H1 (cell line): ENCODE data around the gene DAPK1. TPM values are rescaled to one million over a fixed set of nuclear protein-coding genes. Genes with fewer than 3 reads are reported as not detected.

ENCODE experiments used
- SAP30 ChIP-seq: fragments of 300-600 bp; sonication (generic); IDR thresholded peaks from 2 replicates; pipeline ENCODE4 v1.7.1; 2012; ENCODE audit warnings: low read length, moderate library complexity, mild to moderate bottlenecking, inconsistent platforms; ENCODE audit not compliant: insufficient read depth, insufficient replicate concordance
- TAF7 ChIP-seq: optimal IDR thresholded peaks from 2 replicates; pipeline ENCODE3; 2011; ENCODE audit warnings: low read depth, mild to moderate bottlenecking, inconsistent platforms, low read length, moderate library complexity, borderline replicate concordance
- polyA plus RNA-seq, 7 experiments: library from polyadenylated mRNA; depleted of rRNA in 3 of 7; stranded (reverse) in 5 of 7; unstranded in 2 of 7; fragments of >200 nt in 5 of 7; fragments of 200-250 nt in 2 of 7; gene quantifications; 1 replicate in 5 of 7; 2 replicates in 1 of 7; 4 replicates in 1 of 7; pipeline versions ENCODE4 v1.2.1 to v1.2.3, GENCODE V29; 2011 to 2013; ENCODE audit warnings: missing spikeins in 2 of 7, mixed read lengths in 2 of 7
- total RNA-seq: library from RNA; stranded (reverse); fragmentation: NEBNext Ultra II Directional; extraction: Animal tissue kit (Norgen Biotek cat#: 25700); gene quantifications from 2 replicates; pipeline ENCODE4 v1.2.1, GENCODE V29; 2021

Gene DAPK1
- total and polyA plus RNA-seq, 2 of the 8 experiments (the other 6 are each of a cell fraction or from before 2014, with no cell fraction given): 62.4 to 131 TPM

DNA sequence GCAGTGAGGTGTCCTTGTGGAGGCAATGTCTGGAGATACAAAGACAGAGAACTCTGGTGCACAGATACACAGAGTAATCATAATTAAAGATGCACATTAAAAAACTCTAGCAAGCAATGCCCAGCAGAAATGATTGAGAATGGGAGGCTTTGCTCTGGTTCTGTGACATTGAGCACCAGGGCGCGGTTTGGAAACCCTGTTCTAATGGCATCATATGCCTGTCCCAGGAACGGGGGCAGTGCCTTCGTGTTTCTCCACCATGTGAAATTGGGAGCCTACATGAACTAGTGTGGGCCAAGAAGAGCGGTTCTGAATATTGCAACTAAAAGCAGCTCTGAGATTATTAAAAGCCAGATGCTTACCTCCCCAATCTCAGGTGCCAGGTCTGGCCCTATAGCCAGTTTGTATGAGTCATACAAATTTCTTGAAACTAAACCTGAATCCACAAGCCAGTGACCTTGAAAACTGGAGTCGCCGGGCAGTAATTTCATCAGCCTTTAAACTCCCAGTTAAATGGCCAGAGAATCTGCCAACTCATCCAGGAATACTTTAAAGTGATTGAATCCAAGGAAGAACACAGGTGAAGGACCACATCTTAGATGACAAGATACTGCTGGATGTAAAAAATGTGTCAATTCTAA is 206.1 kb downstream of the DAPK1 start (continued):
- TF ChIP-seq TAF7: no peak
- no peak for TF ChIP-seq SAP30
